ENCODE measurements around the gene APOBEC4. TPM values are rescaled to one million over a fixed set of nuclear protein-coding genes. Genes with fewer than 3 reads are reported as not detected.

The APOBEC4 gene, protein sequence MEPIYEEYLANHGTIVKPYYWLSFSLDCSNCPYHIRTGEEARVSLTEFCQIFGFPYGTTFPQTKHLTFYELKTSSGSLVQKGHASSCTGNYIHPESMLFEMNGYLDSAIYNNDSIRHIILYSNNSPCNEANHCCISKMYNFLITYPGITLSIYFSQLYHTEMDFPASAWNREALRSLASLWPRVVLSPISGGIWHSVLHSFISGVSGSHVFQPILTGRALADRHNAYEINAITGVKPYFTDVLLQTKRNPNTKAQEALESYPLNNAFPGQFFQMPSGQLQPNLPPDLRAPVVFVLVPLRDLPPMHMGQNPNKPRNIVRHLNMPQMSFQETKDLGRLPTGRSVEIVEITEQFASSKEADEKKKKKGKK
- 1 to 10 TPM in 3 of 6 donors, under 1 TPM in 3; 0.20 to 5.6 (median 1.9) TPM for total RNA-seq

DNA sequence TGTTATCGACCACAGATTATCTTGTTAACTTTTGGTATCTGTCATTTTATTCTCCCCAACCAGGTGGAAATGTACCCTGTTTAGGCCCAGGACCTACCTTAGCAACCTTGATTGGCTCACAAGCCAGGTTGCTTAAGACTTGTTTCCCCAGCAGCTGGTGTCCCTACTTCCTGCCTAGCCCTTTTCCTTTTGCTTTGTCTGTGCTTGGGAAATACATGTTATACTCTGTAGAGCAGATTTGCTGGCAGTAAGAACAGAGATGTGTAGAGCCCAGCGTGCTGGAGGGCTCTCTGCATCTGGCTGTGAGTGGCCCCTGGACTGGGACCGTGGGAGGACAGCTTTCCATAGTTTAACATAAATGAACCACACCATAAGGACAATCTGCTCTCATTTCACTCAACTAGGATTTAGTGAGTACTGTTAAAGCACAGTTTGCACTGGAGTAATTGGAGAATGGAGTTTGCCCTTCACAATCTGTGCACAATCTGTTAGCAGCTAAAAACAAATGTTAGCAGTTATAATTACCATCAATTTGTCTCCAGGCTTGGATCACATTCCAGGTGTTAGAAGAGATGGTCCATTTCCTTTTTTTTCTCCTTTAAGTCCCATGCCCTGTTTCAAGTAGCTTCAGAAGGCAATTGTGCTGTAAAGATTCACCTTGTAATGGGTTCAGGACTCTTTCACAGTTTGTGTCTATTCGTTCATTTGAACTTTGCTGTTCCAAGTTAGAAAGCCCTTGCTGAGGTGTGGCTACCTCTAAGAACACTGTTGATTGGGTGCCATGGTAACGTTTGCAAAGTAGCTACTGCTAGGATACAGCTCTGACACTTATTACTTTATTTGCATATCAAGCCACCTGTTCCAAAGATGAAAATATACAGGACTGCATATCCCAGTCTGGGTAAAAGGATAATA, at the start of gene APOBEC4:
APOBEC4 (minus strand) TSS at position 770 of the 915 bp plus-strand sequence. CDS start 4,535 bp downstream, outside the sequence.
- H3K27ac ChIP-seq, result peak within 1 kb of the TSS; percentile 2 to 65 (median 52)
- H3K36me3 ChIP-seq, result no peaks in the 10 kb centered on the region
- TF ChIP-seq POLR2A (IDR thresholded peaks at IDR 0.05), result peak in 1 of 4 donors; percentile 24
- TF ChIP-seq, protein P1, sequence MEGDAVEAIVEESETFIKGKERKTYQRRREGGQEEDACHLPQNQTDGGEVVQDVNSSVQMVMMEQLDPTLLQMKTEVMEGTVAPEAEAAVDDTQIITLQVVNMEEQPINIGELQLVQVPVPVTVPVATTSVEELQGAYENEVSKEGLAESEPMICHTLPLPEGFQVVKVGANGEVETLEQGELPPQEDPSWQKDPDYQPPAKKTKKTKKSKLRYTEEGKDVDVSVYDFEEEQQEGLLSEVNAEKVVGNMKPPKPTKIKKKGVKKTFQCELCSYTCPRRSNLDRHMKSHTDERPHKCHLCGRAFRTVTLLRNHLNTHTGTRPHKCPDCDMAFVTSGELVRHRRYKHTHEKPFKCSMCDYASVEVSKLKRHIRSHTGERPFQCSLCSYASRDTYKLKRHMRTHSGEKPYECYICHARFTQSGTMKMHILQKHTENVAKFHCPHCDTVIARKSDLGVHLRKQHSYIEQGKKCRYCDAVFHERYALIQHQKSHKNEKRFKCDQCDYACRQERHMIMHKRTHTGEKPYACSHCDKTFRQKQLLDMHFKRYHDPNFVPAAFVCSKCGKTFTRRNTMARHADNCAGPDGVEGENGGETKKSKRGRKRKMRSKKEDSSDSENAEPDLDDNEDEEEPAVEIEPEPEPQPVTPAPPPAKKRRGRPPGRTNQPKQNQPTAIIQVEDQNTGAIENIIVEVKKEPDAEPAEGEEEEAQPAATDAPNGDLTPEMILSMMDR (IDR thresholded peaks at IDR 0.05), result no peak
- H3K4me3 ChIP-seq, result no peak within 1 kb of the TSS
- ATAC-seq (ENCODE audit: low FRiP score in 2 of 2) (peak; percentile 61 to 83), DNase-seq (peak in 1 of 2 donors; percentile 57)
- peaks cover 13 to 32% (median 13%) of the 10 kb centered on the region in 4 donors for H3K4me1 ChIP-seq
- H3K27me3 ChIP-seq, result no peaks in the 10 kb centered on the region
- WGBS, 2 donors, result 55 to 61% methylated on average over 5 of the region's 5 CpGs
- no peaks in the 10 kb centered on the region for H3K9me3 ChIP-seq

DNA sequence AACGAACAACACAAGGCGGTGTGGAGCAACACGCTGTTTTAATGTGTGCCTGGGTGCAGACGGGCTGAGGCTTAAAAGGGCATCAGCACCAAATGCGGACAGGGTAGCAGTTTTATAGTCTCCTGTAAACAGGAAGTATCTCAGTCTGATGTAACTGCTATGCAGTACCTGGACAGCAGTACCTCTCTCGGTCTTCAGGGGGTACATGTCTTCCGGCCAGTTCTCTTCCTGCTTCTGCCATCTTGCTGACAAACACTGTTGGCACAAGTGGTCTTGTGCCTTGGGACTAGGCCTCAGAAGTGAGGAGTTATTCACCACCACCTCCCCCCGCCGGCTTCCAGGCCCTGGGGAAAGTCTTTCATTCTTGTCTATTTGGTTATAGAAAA, 49.7 kb upstream of the APOBEC4 start:
- TF ChIP-seq POLR2A (IDR thresholded peaks at IDR 0.05) (no peak), POLR2AphosphoS5 (IDR thresholded peaks at IDR 0.05) (no peak), EP300 (IDR thresholded peaks at IDR 0.05) (no peak)
- TF ChIP-seq, protein P1 (IDR thresholded peaks at IDR 0.05), result no peak
- Histone ChIP-seq H3K36me3 (no peaks in the 10 kb centered on the region), H3K9me3 (no peaks in the 10 kb centered on the region), H3K27ac (no peak overlapping the region), H3K4me1 (no peaks in the 10 kb centered on the region), H3K27me3 (no peaks in the 10 kb centered on the region), H3K4me3 (no peak overlapping the region)
- DNase-seq, result no peak
- ATAC-seq (ENCODE audit: low FRiP score in 2 of 2), result no peak
- 96 to 97% methylated on average over 9 of the region's 9 CpGs for WGBS, 2 donors

DNA sequence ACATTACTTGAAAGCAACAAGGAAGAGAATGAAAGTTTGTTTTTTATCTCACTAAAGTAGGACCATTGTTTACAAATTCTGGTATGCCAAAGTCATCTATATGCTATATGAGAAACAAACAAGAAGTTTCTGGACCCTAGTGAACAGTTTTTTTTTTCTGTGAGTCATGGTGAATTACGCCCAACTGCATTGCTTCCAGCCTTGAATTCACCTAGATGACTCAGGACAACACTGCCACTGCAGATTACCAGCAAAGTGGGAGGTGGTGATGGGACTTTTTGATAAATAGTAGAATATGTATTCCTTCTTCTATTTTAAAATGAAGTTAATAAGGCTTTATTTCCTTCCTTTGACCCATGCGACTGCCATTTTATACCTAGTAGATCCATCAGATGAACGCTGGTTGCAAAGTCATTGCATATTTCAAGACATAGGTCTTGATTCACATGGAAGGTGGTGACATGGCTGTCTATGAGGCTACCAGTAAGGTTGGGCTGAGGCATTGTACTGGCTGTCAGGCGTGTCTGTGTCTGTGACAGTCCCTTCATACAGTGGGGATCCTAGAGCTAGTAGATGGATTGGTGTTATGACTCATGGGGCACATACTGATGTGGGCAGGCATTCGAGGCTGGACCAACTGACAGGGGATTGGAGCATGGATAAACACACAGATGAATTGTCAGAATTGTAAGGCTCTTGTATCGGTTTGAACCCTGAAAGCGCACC, 49.1 kb upstream of the APOBEC4 start:
- H3K27me3 ChIP-seq, result no peaks in the 10 kb centered on the region
- no peaks in the 10 kb centered on the region for H3K4me1 ChIP-seq
- TF ChIP-seq, protein P1 (IDR thresholded peaks at IDR 0.05), result no peak
- TF ChIP-seq POLR2A (IDR thresholded peaks at IDR 0.05), result no peak
- no peak for TF ChIP-seq EP300 (IDR thresholded peaks at IDR 0.05)
- no peak for TF ChIP-seq POLR2AphosphoS5 (IDR thresholded peaks at IDR 0.05)
- H3K4me3 ChIP-seq, result no peak overlapping the region
- H3K36me3 ChIP-seq, result no peaks in the 10 kb centered on the region
- no peaks in the 10 kb centered on the region for H3K9me3 ChIP-seq
- DNase-seq (no peak), ATAC-seq (ENCODE audit: low FRiP score in 2 of 2) (no peak)
- WGBS, 2 donors, result 83 to 87% methylated on average over 7 of the region's 7 CpGs
- no peak overlapping the region for H3K27ac ChIP-seq

DNA sequence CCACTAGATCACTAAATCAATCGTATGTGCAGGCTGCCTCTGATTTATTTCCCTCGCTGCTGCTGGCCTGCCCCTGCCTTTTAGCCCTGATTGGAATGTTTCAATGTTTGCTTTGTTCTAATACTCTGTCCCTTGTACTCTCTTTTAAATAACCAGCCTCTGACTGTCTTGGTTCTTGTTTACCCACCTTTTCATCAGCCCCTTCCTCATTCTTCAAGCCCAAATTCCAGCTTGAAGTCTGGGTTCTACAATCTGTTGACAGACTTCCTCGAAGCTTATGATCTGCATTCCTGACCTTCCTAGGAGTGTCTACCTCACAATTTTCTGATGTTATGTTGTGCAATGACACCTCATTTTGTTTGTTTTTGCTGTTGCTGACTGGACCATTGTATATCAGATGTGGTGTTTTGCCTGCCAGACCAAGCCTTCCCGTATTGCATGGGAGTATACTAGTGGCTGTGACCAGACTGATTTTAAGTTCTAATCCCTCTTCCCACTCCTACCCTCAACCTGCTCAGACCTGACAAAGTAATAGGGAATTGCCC, 46.6 kb upstream of the APOBEC4 start:
- H3K36me3 ChIP-seq, result no peaks in the 10 kb centered on the region
- TF ChIP-seq, protein P1 (IDR thresholded peaks at IDR 0.05), result no peak
- TF ChIP-seq POLR2A (IDR thresholded peaks at IDR 0.05), result no peak
- TF ChIP-seq EP300 (IDR thresholded peaks at IDR 0.05), result no peak
- no peak for TF ChIP-seq POLR2AphosphoS5 (IDR thresholded peaks at IDR 0.05)
- no peaks in the 10 kb centered on the region for H3K27me3 ChIP-seq
- no peaks in the 10 kb centered on the region for H3K4me1 ChIP-seq
- ATAC-seq (ENCODE audit: low FRiP score in 2 of 2) (peak; percentile 32 to 84), DNase-seq (no peak)
- WGBS, 2 donors, result 44 to 66% methylated on average over 4 of the region's 4 CpGs
- H3K9me3 ChIP-seq, result no peaks in the 10 kb centered on the region
- no peak overlapping the region for H3K4me3 ChIP-seq
- H3K27ac ChIP-seq, result no peak overlapping the region
